ENCODE results near the gene R3HDML. TPM values are rescaled to one million over a fixed set of nuclear protein-coding genes. Genes with fewer than 3 reads are reported as not detected.
"Not testable (repeated sequence)": the region's sequence is repeated elsewhere in the genome, so short reads cannot be mapped to it uniquely, and the experiment has no call there.

R3HDML gene
- total RNA-seq, 1 donor from 2014 or later, result not detected

DNA sequence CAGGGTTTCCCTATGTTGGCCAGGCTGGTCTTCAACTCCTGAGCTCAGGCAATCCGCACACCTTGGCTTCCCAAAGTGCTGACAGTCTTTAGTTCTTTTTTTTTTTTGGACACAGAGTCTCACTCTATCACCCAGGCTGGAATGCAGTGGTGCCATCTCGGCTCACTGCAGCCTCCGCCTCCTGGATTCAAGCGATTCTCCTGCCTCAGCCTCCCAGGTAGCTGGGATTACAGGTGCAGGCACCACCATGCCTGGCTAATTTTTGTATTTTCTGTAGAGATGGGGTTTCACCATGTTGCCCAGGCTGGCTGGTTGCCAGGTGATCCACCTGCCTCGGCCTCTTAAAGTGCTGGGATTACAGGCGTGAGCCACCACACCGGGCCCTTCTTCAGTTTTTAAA lies 9.1 kb upstream of the R3HDML start:
- intact Hi-C loops (cut with micrococcal nuclease), result not testable (repeated sequence)

DNA sequence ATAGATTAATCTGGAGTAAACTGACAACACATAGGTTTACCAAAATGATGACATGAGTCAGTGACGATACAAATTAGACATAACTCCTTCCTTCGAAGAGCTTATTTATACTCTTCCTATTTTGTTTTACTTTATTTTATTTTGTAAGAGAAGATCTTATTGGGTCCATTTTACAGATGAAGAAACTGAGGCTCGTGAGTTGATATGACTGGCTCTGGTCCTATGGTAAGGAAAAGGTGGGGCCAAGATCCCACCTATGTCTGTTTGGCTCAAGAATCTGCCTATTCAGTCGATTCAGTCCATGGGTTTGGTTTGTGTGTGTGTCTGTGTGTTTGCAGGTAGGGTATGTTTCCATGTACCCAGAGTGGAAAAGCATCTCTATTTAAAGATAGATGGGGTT lies 8.4 kb upstream of the R3HDML start:
- intact Hi-C loops (cut with micrococcal nuclease), result no loop called here

DNA sequence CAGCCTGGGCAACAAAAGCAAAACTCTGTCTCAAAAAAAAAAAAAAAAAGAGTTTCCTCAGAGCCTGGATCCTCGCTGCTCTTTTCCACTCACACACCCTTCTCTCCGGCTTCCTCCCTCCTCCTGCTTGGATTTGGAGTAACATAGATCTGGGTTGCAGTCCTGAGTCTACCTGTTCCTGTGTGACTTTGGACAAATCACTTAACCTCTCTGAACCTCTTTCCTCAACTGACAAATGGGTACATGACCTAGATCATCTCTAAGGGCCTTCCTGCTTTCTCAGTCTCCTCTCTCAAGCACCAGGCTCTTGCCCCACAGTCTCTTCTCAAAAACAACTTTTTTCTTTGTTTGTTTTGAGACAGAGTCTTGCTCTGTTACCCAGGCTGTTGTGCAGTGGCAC lies 5.6 kb upstream of the R3HDML start:
- intact Hi-C loops (cut with micrococcal nuclease), result no loop called here

DNA sequence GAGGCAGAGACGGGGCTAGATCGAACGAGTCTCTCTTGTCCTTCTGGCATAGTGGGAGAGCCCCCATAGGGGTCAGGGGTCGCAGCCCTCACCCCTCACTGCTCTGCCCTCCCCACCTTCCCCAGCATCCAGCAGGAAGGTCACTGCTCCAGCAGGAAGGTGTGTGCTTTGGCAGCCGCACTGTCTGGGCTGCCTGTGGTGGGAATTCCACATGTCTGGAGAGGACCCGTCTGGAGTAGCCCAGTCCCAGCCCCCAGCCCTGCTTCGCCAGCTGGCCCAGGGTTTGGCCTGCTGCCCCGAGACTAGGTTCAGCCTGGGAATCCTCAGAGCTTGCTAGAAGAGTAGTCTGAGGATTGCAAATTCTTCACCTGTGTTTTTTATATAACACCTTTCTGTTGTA lies 2.5 kb upstream of the R3HDML start:
- intact Hi-C loops (cut with micrococcal nuclease), result no loop called here

DNA sequence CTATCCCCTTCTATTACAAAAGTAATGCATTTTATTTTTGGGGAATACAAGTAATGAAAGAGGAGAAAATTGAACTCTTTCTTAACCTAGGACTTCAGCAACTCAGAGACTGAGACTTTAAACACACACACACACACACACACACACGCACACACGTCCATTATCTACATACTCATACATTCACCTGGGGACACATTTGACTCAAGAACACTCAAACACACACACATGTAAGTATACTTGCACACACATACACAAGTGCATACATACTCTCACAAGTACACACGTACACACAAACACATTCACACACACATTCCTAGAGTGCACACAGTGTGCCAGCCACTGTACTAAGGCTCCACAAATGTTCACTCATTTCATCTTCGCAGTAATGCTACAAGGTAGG lies 2.1 kb upstream of the R3HDML start:
- intact Hi-C loops (cut with micrococcal nuclease), result no loop called here

DNA sequence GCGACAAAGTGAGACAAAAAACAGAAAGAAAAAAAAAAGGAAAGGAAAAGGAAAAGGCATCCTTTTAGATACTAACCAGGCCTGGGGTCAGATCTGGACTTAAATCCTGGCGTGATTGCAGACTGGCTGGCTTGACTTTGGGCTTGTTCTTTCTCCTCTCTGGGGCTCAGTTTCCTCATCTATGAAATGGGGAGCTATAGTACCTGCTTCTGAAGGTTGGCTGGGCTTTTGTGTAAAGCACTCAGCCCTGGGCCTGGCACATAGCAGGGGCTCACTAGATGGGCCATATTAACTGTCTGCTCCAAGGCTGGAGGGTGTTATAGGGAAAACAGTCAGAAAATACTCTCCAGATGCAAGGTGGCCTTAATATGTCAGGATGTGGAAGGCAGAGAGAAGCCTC lies 1.2 kb upstream of the R3HDML start:
- intact Hi-C loops (cut with micrococcal nuclease), result no loop called here

DNA sequence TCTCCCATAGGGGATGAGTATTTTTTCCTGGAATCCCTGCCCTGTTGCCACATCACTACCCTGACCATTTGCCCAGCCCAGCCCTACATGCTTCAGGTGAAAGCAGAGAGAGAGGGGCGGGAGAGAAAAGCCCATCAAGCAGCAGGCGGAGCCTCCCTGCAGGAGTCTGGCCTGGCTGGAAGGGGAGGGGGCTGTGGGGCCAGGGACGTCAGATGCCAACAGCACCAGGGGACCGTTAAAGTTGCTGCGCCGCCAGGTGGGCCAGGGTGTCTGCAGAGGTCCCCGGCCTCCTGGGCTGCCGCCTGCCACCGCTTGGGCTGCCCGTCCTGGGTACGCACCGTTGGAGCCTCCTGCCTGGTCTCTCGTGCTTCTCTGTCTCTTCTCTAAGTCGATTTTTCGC lies 757 bp upstream of the R3HDML start:
- intact Hi-C loops (cut with micrococcal nuclease), result no loop called here

DNA sequence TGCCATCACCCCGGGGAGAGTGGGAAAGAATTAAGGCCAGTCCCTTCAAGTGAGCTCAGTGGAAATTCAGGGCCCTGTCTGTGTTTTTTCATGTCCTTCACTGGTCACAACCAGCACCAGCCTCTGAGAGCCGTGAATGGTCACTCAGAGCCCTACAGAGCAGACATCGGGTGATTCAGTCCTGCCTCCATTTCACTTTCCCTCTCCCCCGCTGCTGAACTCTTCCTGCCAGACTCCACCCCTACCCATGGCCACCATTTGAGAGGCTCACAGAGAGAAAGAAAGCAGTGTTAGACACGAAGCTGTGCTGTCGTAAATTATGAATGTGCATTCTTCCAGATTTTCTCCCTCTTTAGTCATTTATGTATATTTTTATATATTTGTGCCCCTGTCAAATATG lies 5.4 kb downstream of the R3HDML start:
- intact Hi-C loops (cut with micrococcal nuclease), result no loop called here

DNA sequence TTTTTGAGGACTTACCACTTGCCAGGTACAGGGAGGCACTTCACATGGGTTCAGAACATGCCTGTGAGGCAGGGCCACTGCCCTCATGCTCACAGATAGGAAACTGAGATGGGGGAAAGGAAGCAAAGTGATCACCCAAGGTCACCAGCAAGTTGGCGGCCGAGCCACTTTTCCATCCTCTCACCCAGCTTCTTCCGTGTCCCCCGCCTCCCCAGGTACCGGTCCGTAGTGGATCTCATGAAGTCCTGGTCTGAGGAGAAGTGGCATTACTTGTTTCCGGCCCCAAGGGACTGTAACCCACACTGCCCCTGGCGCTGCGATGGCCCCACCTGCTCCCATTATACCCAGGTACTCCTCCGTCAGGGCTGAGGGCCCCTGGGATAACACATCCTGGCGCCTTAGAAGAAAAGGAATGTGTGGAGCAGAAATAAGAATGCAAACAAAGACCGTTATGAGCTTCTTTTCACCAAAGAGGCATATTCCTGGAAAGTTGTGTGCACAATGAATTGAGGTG lies 6.4 kb downstream of the R3HDML start:
- intact Hi-C loops (cut with micrococcal nuclease), result no loop called here

DNA sequence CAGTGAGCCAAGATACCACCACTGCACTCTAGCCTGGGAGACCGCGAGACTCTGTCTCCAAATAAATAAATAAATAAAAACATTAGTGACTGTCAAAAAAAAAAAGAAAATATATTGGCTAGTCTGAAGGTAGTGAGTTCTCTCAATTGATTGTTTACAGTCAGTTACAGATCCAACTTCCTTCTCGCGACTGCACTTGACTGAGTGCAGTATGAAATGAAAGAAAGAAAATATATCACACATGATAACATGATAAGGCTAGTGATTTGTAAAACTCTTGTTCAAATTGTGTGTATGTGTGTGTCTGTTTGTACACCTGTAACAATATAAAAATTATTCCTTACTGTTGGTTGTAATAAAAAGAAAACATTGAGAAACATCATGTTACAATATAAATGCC lies 7.9 kb downstream of the R3HDML start:
- intact Hi-C loops (cut with micrococcal nuclease), result no loop called here

DNA sequence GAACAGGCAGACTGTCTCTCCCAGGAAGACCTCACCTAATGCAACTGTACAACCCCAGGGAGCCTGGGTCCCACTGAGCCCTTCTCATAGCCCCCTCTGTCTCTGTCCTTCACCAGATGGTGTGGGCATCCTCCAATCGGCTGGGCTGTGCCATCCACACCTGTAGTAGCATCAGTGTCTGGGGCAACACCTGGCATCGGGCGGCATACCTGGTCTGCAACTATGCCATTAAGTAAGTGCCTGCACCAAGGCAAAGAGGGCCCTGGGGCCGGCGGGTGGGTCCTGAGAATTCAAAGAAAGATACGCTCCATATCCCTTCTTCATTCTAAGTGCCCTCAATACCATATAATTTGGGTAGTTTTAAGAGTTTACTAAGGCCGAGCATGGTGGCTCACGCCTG lies 8.3 kb downstream of the R3HDML start:
- intact Hi-C loops (cut with micrococcal nuclease), result no loop called here

DNA sequence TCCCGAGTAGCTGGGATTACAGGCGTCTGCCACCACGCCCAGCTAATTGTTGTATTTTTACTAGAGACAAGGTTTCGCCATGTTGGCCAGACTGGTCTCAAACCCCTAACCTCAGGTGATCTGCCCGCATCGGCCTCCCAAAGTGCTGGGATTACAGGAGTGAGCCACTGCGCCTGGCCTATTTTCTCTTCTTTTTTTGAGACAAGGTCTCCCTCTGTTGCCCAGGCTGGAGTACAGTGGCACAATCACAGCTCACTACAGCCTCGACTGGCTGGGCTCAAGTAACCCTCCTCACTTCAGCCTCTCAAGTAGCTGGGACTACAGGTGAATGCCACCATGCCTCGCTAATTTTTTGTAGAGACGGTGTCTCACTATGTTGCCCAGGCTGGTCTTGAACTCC lies 9.1 kb downstream of the R3HDML start:
- intact Hi-C loops (cut with micrococcal nuclease), result not testable (repeated sequence)

DNA sequence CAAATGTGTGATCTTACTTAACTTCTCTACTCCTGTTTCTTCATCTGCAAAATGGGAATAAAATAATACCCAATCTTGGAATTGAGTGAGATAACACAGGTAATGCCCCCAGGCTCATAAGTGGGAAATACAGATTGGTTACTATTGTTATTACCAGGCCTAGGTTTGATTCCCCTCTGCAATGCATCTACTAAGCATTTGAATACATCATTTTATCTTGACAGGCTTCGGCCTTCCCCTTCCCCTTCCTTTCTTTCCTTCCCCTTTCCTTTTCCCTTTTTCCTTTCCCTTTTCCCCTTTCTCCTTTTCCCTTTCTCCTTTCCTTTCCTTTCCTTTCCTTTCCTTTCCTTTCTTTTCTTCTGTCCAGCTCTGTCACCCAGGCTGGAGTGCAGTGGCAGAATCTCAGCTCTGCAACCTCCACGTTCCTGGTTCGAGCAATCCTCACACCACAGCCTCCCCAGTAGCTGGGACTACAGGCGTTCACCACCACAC lies 11.4 kb downstream of the R3HDML start:
- intact Hi-C loops (cut with micrococcal nuclease), result no loop called here

DNA sequence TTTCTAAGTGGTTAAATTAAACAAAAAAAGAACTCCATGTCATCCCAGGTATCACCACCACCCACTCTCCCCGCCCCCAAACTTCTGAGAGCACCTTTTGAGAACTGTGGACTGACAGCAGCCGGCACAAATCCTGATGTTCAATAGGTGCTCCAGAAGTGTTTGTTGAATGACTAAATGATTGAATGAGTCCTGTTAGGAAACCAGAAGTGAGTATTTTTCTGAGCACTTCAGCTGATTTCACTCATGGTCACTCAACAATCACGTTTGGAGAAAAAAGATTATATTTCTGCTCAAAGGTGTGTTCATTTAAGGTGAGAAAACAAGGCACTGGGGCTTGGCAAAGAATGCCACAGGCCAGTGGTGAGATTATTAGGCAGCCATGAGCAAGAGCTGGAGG lies 12.5 kb downstream of the R3HDML start:
- intact Hi-C loops (cut with micrococcal nuclease), result no loop called here

DNA sequence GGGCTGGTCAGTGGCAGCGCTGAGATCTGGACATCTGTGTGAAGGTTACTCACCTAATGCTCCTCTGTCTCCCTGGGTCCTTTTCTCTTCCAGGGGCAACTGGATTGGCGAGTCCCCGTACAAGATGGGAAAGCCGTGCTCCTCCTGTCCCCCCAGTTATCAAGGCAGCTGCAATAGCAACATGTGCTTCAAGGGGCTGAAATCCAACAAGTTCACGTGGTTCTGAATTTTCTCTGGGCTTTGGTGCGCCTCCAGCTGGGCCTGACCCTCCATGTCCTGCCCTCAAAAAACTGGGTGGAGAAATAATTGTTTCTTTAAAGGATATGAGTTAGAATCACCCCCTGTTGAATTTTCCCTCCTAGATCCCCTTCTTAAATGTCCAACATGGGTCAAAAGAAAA lies 13.7 kb downstream of the R3HDML start:
- intact Hi-C loops (cut with micrococcal nuclease), result no loop called here

DNA sequence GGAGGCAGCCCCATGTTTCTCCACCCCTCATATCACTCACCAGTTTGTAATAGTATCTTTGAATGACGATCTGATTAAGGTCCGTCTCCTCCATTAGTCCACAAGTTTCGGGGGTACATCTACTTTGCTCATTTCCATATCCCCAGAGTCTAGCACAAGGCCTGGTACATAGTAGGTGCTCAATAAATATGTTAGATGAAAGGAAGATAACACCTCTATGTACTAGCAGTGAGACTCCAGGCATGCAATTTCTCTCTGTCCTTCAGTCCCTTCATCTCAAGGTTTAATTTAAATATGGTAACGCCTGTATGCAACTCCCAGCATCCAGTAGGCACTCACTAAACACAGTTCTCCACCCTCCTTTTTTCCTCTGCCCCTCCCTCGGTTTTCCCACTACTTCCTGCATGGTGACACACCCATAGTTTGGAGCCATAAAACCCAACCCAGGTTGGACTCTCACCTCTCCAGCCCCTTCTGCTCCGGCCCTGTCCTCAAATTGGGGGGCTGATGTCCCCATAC lies 18.2 kb downstream of the R3HDML start:
- intact Hi-C loops (cut with micrococcal nuclease), result no loop called here

DNA sequence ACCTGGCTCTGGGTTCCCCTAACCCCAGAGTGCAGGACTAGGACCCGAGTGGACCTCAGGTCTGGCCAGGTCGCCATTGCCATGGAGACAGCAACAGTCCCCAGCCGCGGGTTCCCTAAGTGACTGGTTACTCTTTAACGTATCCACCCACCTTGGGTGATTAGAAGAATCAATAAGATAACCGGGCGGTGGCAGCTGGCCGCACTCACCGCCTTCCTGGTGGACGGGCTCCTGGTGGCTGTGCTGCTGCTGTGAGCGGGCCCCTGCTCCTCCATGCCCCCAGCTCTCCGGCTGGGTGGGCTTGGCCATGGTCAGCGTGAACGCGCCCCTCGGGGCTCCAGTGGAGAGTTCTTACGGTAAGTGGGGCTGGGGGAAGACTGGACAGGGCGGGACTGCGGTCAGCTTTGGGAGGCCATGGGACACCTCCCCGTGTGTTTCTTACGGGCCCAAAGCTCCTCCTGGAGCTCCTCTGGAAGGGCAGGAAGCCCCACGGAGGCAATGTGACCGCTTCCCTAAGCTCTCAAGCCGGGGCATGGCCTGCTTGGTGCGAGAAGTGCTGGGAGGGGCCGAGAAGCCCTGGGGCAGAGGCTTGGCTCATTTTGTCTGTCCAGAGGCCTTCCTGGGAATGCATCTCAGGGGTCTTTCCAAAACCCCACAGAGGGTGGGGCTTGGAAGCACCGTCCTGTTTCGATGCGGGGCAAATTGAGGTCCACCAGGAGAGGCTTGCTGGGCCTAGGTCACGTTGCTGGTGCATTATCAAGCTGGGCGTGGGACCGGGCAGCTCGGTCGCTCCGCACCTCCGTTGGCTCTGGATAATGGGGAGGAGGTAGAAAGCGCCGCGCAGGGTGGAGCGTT lies 18.9 kb downstream of the R3HDML start, which contains the start of gene HNF4A:
TSS of gene HNF4A (plus strand) at position 202 of the 855 bp plus-strand sequence. CDS start at position 308, 106 bp downstream.
- intact Hi-C loops (cut with micrococcal nuclease), result no loop called here

DNA sequence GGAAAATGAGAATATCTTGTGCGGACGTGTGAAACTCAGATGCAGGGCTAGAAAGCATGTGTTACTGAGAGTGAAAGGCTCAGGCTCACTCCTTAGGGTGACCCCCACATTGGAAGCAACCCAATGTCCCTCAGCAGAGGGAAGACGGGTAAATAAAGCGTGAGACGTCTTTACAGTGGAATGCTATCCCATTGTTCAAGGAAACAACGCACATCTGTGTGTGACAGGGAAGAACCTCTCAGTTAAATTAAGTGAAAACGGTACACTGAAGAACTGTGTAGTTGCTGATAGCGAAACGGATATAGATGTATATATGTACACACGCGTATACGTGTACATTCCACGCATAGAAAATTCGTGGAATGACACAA lies 19.5 kb downstream of the R3HDML start:
- intact Hi-C loops (cut with micrococcal nuclease), result no loop called here

DNA sequence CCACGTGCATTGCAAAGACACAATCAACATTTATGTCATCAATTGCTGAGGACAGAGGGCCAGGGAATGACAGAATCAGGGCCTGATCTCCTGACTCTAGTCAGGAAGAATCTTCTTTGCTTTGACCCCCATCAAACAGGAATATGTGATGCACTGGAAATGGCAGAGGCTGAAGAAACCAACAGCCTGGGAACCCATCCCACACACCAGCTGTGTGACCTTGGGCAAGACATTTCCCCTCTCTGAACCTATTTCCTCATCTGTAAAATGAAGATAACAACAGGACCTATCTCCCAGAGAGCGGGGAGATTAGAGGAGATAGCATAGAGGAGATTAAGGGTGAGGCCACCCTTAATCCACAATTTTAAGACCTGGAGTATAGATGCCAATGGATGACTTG lies 20.2 kb downstream of the R3HDML start:
- intact Hi-C loops (cut with micrococcal nuclease), result no loop called here

DNA sequence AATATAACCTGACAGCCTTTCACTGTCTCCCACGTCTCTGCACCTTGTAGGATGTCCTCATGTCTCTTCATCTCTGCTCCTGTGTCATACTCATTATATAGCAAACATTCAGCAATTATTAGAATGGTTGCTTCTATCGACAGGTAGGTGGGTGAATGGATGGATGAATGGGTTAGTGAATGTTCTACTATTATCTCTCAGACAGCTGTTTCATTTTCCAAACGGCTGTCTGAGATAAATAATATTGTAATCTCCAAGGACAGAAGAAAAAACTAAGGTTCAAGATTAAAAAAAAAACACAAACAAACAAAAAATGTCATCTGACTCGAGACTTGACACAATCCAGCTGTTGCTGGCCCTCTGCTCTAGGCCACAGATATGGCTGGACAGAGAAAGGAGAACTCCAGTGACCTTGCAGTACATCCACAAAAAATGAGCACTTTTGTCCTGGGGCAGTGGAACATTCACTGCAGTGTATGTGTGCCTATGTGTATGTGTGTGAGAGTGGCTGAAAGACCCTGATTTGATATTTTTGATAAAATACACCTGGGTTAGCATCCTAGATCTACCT lies 20.8 kb downstream of the R3HDML start:
- intact Hi-C loops (cut with micrococcal nuclease), result no loop called here

DNA sequence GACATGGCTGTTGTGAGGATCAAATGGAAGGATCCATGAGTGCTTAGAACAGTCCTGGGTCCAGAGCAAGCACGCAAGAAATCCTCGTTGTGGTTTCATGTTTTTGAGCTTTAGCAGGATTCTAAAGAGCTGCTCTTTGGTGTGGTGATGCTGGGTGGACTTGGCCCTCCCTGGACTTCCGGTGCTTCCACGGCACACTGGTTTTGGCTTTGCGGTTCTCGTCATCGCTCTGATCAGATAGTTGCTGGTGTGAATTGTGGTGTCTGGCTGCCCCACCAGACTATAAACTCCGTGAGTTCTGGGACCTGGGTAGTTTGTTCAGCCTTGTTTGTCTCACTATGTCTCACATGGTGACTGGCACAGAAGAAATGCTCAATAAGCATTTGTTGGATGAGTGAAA lies 21.9 kb downstream of the R3HDML start:
- intact Hi-C loops (cut with micrococcal nuclease), result no loop called here

DNA sequence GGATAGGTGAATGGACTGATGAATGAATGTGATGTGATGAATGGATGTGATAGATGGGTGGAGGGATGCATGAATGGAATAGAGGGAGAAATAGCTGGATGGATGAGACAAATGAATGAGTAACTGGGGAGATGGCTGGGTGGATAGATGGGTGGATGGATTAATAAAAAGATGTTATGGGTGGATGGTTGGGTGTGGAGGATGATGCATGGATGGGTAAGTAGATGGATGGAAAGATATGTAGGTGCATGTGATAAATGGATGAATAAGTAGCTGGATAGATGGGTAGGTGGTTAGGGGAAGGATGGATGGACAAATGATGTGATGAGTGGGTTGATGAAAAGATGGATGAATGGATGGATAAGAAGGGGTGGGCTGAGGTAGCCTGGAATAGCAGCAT lies 23.4 kb downstream of the R3HDML start:
- intact Hi-C loops (cut with micrococcal nuclease), result no loop called here

DNA sequence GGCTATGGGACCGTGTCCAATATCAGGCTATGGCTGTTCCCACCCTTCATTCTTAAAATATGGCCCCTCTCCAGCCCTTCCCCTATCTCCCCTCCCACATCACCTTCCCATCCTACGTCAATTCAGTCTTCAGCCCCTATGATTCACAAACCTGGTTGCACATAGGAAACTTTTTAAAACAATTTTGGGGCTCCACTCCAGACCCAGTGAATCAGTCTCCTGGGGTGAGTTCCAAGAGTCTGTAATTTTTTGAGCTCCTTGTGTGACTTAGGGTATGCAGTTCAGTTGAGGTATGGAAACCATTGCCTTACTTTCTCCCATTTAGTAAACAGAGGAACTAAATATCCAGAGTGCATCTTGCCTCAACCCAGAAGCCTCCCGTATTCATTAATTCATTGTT lies 24.2 kb downstream of the R3HDML start:
- intact Hi-C loops (cut with micrococcal nuclease), result no loop called here

Measured in T-helper 2 cell treated with Interferon-gamma antibody and Interleukin-4, amounts not matched to agents 100 ng/mL and 5 ng/mL, for 36 hours (primary cell).